H9 (cell line): ENCODE results near the gene DAAM2. TPM values are rescaled to one million over a fixed set of nuclear protein-coding genes. Genes with fewer than 3 reads are reported as not detected.
A peak's percentile ranks its signal among the peaks of the same experiment; 100 is the strongest.

ENCODE experiments used
- DNase-seq: peaks from one replicate; pipeline ENCODE4 v3.0.0-alpha.2; 2017
- H2AFZ ChIP-seq: one replicate; pipeline ENCODE4 v1.6.1; 2013; ENCODE audit warnings: mild to moderate bottlenecking, low read length, control low read depth, moderate library complexity
- H2AK5ac ChIP-seq: 2 replicates; pipeline ENCODE4 v1.6.1; 2013; ENCODE audit warnings: low read length, control low read depth, mixed read lengths; ENCODE audit not compliant: insufficient read length
- H2BK120ac ChIP-seq: one replicate; pipeline ENCODE4 v1.6.1; 2013; ENCODE audit warnings: low read depth, mild to moderate bottlenecking, low read length, control low read depth, inconsistent platforms; ENCODE audit not compliant: poor library complexity, severe bottlenecking
- H2BK12ac ChIP-seq: 2 replicates; pipeline ENCODE4 v1.6.1; 2013; ENCODE audit warnings: low read length, control low read depth, mixed read lengths, low read depth; ENCODE audit not compliant: insufficient read length
- H2BK15ac ChIP-seq: 2 replicates; pipeline ENCODE4 v1.6.1; 2013; ENCODE audit warnings: low read depth, low read length, control low read depth
- H2BK20ac ChIP-seq: one replicate; pipeline ENCODE4 v1.6.1; 2013; ENCODE audit warnings: low read depth, mild to moderate bottlenecking, low read length, control low read depth, inconsistent platforms; ENCODE audit not compliant: poor library complexity, severe bottlenecking
- H2BK5ac ChIP-seq: 2 replicates; pipeline ENCODE4 v1.6.1; 2013; ENCODE audit warnings: low read length, control low read depth, mixed read lengths; ENCODE audit not compliant: insufficient read length
- H3K14ac ChIP-seq: 2 replicates; pipeline ENCODE4 v1.6.1; 2013; ENCODE audit warnings: low read length, control low read depth; ENCODE audit not compliant: insufficient read depth
- H3K18ac ChIP-seq: 2 replicates; pipeline ENCODE4 v1.6.1; 2013; ENCODE audit warnings: low read depth, mild to moderate bottlenecking, mixed read lengths, low read length, control low read depth; ENCODE audit not compliant: insufficient read length
- H3K23ac ChIP-seq: 2 replicates; pipeline ENCODE4 v1.6.1; 2013; ENCODE audit warnings: low read length, control low read depth, mixed read lengths, low read depth; ENCODE audit not compliant: insufficient read length
- H3K23me2 ChIP-seq: 2 replicates; pipeline ENCODE4 v1.6.1; 2013; ENCODE audit warnings: low read depth, mild to moderate bottlenecking, mixed read lengths, low read length, control low read depth; ENCODE audit not compliant: insufficient read length, poor library complexity, severe bottlenecking
- H3K27ac ChIP-seq: 2 replicates; pipeline ENCODE4 v1.5.1; 2013; ENCODE audit warnings: low read length, control low read depth, mixed read lengths, low read depth; ENCODE audit not compliant: insufficient read length
- H3K27me3 ChIP-seq: 2 replicates; pipeline ENCODE4 v1.6.1; 2013; ENCODE audit warnings: low read length, control low read depth, inconsistent platforms; ENCODE audit not compliant: insufficient read depth
- H3K4ac ChIP-seq: 2 replicates; pipeline ENCODE4 v1.6.1; 2013; ENCODE audit warnings: low read depth, mild to moderate bottlenecking, control low read depth, inconsistent platforms, low read length, moderate library complexity
- H3K4me1 ChIP-seq: 2 replicates; pipeline ENCODE4 v1.6.1; 2013; ENCODE audit warnings: low read length, control low read depth, inconsistent platforms; ENCODE audit not compliant: insufficient read depth
- H3K4me2 ChIP-seq: 2 replicates; pipeline ENCODE4 v1.6.1; 2013; ENCODE audit warnings: low read length, control low read depth, mixed read lengths; ENCODE audit not compliant: insufficient read length, insufficient read depth
- H3K56ac ChIP-seq: 2 replicates; pipeline ENCODE4 v1.6.1; 2013; ENCODE audit warnings: low read depth, mild to moderate bottlenecking, mixed read lengths, low read length, control low read depth; ENCODE audit not compliant: insufficient read length
- H3K79me1 ChIP-seq: 2 replicates; pipeline ENCODE4 v1.6.1; 2013; ENCODE audit warnings: low read depth, mild to moderate bottlenecking, moderate library complexity, low read length, control low read depth, inconsistent platforms; ENCODE audit not compliant: insufficient read depth, poor library complexity, severe bottlenecking
- H3K79me2 ChIP-seq: 2 replicates; pipeline ENCODE4 v1.6.1; 2013; ENCODE audit warnings: low read length, control low read depth, inconsistent platforms; ENCODE audit not compliant: insufficient read depth
- H3K9ac ChIP-seq: 2 replicates; pipeline ENCODE4 v1.6.1; 2013; ENCODE audit warnings: low read length, control low read depth, mixed read lengths; ENCODE audit not compliant: insufficient read length; ENCODE audit errors: extremely low read depth
- H3K9me3 ChIP-seq: one replicate; pipeline ENCODE4 v1.6.1; 2013; ENCODE audit warnings: low read depth, low read length, inconsistent platforms; ENCODE audit not compliant: control insufficient read depth
- H3T11ph ChIP-seq: one replicate; pipeline ENCODE4 v1.6.1; 2013; ENCODE audit warnings: mild to moderate bottlenecking, low read length, control low read depth, inconsistent platforms
- H4K20me1 ChIP-seq: one replicate; pipeline ENCODE4 v1.6.1; 2013; ENCODE audit not compliant: control insufficient read depth, insufficient read length, insufficient read depth
- H4K5ac ChIP-seq: 2 replicates; pipeline ENCODE4 v1.6.1; 2013; ENCODE audit warnings: low read depth, mild to moderate bottlenecking, mixed read lengths, low read length, control low read depth; ENCODE audit not compliant: insufficient read length
- H4K8ac ChIP-seq: replicated peaks from 2 replicates; pipeline ENCODE4 v1.6.1; 2013; ENCODE audit warnings: low read length, control low read depth, mixed read lengths, low read depth; ENCODE audit not compliant: insufficient read length
- H4K91ac ChIP-seq: 2 replicates; pipeline ENCODE4 v1.6.1; 2013; ENCODE audit warnings: low read depth, mild to moderate bottlenecking, moderate library complexity, mixed read lengths, low read length, control low read depth; ENCODE audit not compliant: insufficient read length
- H3K27ac Mint-ChIP-seq, 3 experiments: 2 replicates in 2 of 3; 3 replicates in 1 of 3; pipeline ENCODE4 v1.8.0; 2020 to 2021; ENCODE audit warnings: mixed read lengths in 3 of 3, mild to moderate bottlenecking in 1 of 3, moderate library complexity in 1 of 3
- H3K27me3 Mint-ChIP-seq: 2 replicates; pipeline ENCODE4 v1.8.0; 2021; ENCODE audit warnings: low read depth, mild to moderate bottlenecking, moderate library complexity, mixed read lengths
- H3K36me3 Mint-ChIP-seq, 3 experiments: 2 replicates in 2 of 3; 3 replicates in 1 of 3; pipeline ENCODE4 v1.8.0; 2020 to 2021; ENCODE audit warnings: low read depth in 3 of 3, mixed read lengths in 3 of 3; ENCODE audit not compliant: insufficient read depth in 1 of 3
- H3K4me1 Mint-ChIP-seq, 2 experiments: 2 replicates each; pipeline ENCODE4 v1.8.0; 2020; ENCODE audit warnings: mixed read lengths in 2 of 2
- H3K4me3 Mint-ChIP-seq, 2 experiments: 2 replicates in 1 of 2; 3 replicates in 1 of 2; pipeline ENCODE4 v1.8.0; 2020 to 2021; ENCODE audit warnings: mild to moderate bottlenecking in 2 of 2, mixed read lengths in 2 of 2, moderate library complexity in 1 of 2
- H3K9me3 Mint-ChIP-seq, 2 experiments: 2 replicates in 1 of 2; 3 replicates in 1 of 2; pipeline ENCODE4 v1.8.0; 2020; ENCODE audit warnings: mild to moderate bottlenecking in 2 of 2, mixed read lengths in 2 of 2, moderate library complexity in 1 of 2
- CTCF ChIP-seq: fragments of 200-600 bp; sonication (generic); conservative IDR thresholded peaks from 3 replicates; pipeline ENCODE4 v1.8.0; 2021; ENCODE audit warnings: antibody characterized with exemption, mild to moderate bottlenecking
- WGBS: extraction: QIAGEN DNeasy Blood & Tissue Kit; methylation state at CpG from one replicate; pipeline ENCODE4 v1.1.7; 2013; ENCODE audit warnings: missing lambda C conversion rate, low lambda C conversion rate, mixed read lengths; ENCODE audit not compliant: insufficient read length; ENCODE audit errors: extremely low coverage; 5-methylcytosine and 5-hydroxymethylcytosine counted together
- total RNA-seq: library from RNA; stranded (reverse); gene quantifications from 2 replicates; pipeline ENCODE4 v1.2.1, GENCODE V29; 2021

DAAM2 gene
- total RNA-seq, 1 experiment from 2014 or later = 1.1 TPM

- no peaks in the 10 kb centered on the region for H3K27me3 ChIP-seq
- no peak for TF ChIP-seq CTCF
- H2AK5ac ChIP-seq = no peak overlapping the region
- no peak overlapping the region for H2BK12ac ChIP-seq
- H3K23ac ChIP-seq = no peak overlapping the region
- peaks cover 10% of the 10 kb centered on the region; the same call in 1 of the 2 replicates for H3K4me1 ChIP-seq
- no peaks in the 10 kb centered on the region for H4K20me1 ChIP-seq
- H2BK120ac ChIP-seq = no peak overlapping the region
- H3K9me3 ChIP-seq = no peaks in the 10 kb centered on the region
- Mint-ChIP-seq H3K36me3 (peaks cover 4 to 10% (median 9%) of the 10 kb centered on the region in 3 experiments; a peak in 6 of 7 replicates), H3K27ac (peak overlapping the region in 2 of 3 experiments; percentile 49 to 51; a peak in 2 of 7 replicates), H3K9me3 (peaks cover 0 to 2% of the 10 kb centered on the region in 2 experiments; a peak in 1 of 5 replicates), H3K4me3 (no peak overlapping the region), H3K4me1 (peaks cover 15 to 16% of the 10 kb centered on the region in 2 experiments), H3K27me3 (peaks cover 7% of the 10 kb centered on the region)
- H4K8ac ChIP-seq = no peak overlapping the region
- no peak overlapping the region for H3T11ph ChIP-seq
- no peak overlapping the region for H2BK5ac ChIP-seq
- H3K4ac ChIP-seq = no peak overlapping the region
- no peak overlapping the region for H3K9ac ChIP-seq
- no peaks in the 10 kb centered on the region for H3K79me2 ChIP-seq
- no CpG with 5 or more reads among the region's 10 CpGs for WGBS
- H4K91ac ChIP-seq = no peak overlapping the region
- no peak overlapping the region for H3K4me2 ChIP-seq
- no peak overlapping the region for H3K18ac ChIP-seq
- H3K23me2 ChIP-seq = no peaks in the 10 kb centered on the region
- no peak overlapping the region for H3K27ac ChIP-seq
- no peaks in the 10 kb centered on the region for H3K79me1 ChIP-seq
- H2BK20ac ChIP-seq = no peak overlapping the region
- no peak for DNase-seq
- H2AFZ ChIP-seq = no peak overlapping the region
- H2BK15ac ChIP-seq = no peak overlapping the region
- no peak overlapping the region; the same call in 1 of the 2 replicates for H3K14ac ChIP-seq
- no peak overlapping the region for H3K56ac ChIP-seq
- H4K5ac ChIP-seq = no peak overlapping the region
Observed at GRCh38 chr6:39901116-39901655, 109.0 kb downstream of the DAAM2 start.
